RWPE2 (cell line): Measurements from ENCODE around the gene RAPGEF2.
"Not testable (repeated sequence)": the region's sequence is repeated elsewhere in the genome, so short reads cannot be mapped to it uniquely, and the experiment has no call there.

ENCODE experiments used
- ATAC-seq: fragments of 200-7000 bp; cut with Tn5 transposase; 3 replicates; pipeline ENCODE4 v1.9.1; 2021; ENCODE audit warnings: low read depth
- DNase-seq: peaks from one replicate; pipeline ENCODE4 v3.0.0-alpha.2; 2020; ENCODE audit warnings: low spot score
- H3K27ac ChIP-seq: fragments of 450-650 bp; 2 replicates; pipeline ENCODE4 v1.5.1; 2017; ENCODE audit warnings: mild to moderate bottlenecking; ENCODE audit not compliant: poor library complexity, severe bottlenecking
- H3K27me3 ChIP-seq: fragments of 250-450 bp; sonication (Bioruptor Pico); 2 replicates; pipeline ENCODE4 v1.5.1; 2021; ENCODE audit warnings: mild to moderate bottlenecking, moderate library complexity; ENCODE audit not compliant: insufficient read depth, poor library complexity, severe bottlenecking
- H3K36me3 ChIP-seq: fragments of 250-450 bp; sonication (Bioruptor Pico); 2 replicates; pipeline ENCODE4 v1.5.1; 2020; ENCODE audit warnings: low read depth, mild to moderate bottlenecking, moderate library complexity
- H3K4me1 ChIP-seq: fragments of 250-450 bp; sonication (Bioruptor Pico); 2 replicates; pipeline ENCODE4 v1.5.1; 2021; ENCODE audit warnings: mild to moderate bottlenecking, moderate library complexity; ENCODE audit not compliant: insufficient read depth, poor library complexity, severe bottlenecking
- H3K4me3 ChIP-seq: fragments of 250-450 bp; sonication (Bioruptor Pico); 2 replicates; pipeline ENCODE4 v1.5.1; 2021; ENCODE audit warnings: mild to moderate bottlenecking, moderate library complexity; ENCODE audit not compliant: severe bottlenecking
- H3K9me3 ChIP-seq: fragments of 250-450 bp; sonication (Bioruptor Pico); 2 replicates; pipeline ENCODE4 v1.5.1; 2021; ENCODE audit warnings: mild to moderate bottlenecking, moderate library complexity; ENCODE audit not compliant: severe bottlenecking
- CTCF ChIP-seq: fragments of 450-650 bp; IDR thresholded peaks from one replicate; pipeline ENCODE4 v1.5.1; 2017; ENCODE audit warnings: mild to moderate bottlenecking, moderate library complexity; ENCODE audit not compliant: poor library complexity, severe bottlenecking

Gene RAPGEF2

GRCh38 chr4:159065513-159066240, 37.2 kb upstream of the RAPGEF2 start:
- no peaks in the 10 kb centered on the region for H3K27me3 ChIP-seq
- ATAC-seq (no peak), DNase-seq (no peak)
- no peak overlapping the region for H3K4me3 ChIP-seq
- TF ChIP-seq CTCF = no peak
- no peaks in the 10 kb centered on the region for H3K9me3 ChIP-seq
- no peaks in the 10 kb centered on the region for H3K36me3 ChIP-seq
- H3K4me1 ChIP-seq = peaks cover 12% of the 10 kb centered on the region
- H3K27ac ChIP-seq = no peak overlapping the region

GRCh38 chr4:159068139-159068538, 34.7 kb upstream of the RAPGEF2 start:
- not testable (repeated sequence) for H3K27me3 ChIP-seq

GRCh38 chr4:159069922-159070321, 33.0 kb upstream of the RAPGEF2 start:
- no peaks in the 10 kb centered on the region for H3K36me3 ChIP-seq
- H3K4me1 ChIP-seq = peaks cover 33% of the 10 kb centered on the region
- H3K27ac ChIP-seq = peak overlapping the region; percentile 83
- no peak overlapping the region for H3K4me3 ChIP-seq
- ATAC-seq = no peak
- no peaks in the 10 kb centered on the region for H3K27me3 ChIP-seq
- H3K9me3 ChIP-seq = no peaks in the 10 kb centered on the region
- no peak for DNase-seq
- TF ChIP-seq CTCF = no peak

More at GRCh38 chr4:159068139-159068538, 34.7 kb upstream of the RAPGEF2 start:
- H3K4me3 ChIP-seq, H3K9me3 ChIP-seq, DNase-seq, H3K36me3 ChIP-seq, ATAC-seq, H3K27ac ChIP-seq: not testable (repeated sequence)
- peaks cover 33% of the 10 kb centered on the region for H3K4me1 ChIP-seq

- DNase-seq = peak; percentile 78
- no peak for TF ChIP-seq CTCF
- peak overlapping the region; percentile 83 for H3K27ac ChIP-seq
Observed at GRCh38 chr4:159070742-159071141, 32.1 kb upstream of the RAPGEF2 start.

GRCh38 chr4:159071178-159071968, 31.5 kb upstream of the RAPGEF2 start:
- peak; percentile 82 for ATAC-seq
- DNase-seq = no peak
- no peak overlapping the region for H3K4me3 ChIP-seq
- peaks cover 33% of the 10 kb centered on the region for H3K4me1 ChIP-seq
- no peaks in the 10 kb centered on the region for H3K27me3 ChIP-seq
- TF ChIP-seq CTCF = no peak
- H3K9me3 ChIP-seq = no peaks in the 10 kb centered on the region
- no peaks in the 10 kb centered on the region for H3K36me3 ChIP-seq
- H3K27ac ChIP-seq = peak overlapping the region; percentile 83

More at GRCh38 chr4:159070742-159071141, 32.1 kb upstream of the RAPGEF2 start:
- Histone ChIP-seq H3K4me3 (no peak overlapping the region), H3K9me3 (no peaks in the 10 kb centered on the region), H3K4me1 (peaks cover 33% of the 10 kb centered on the region), H3K27me3 (no peaks in the 10 kb centered on the region), H3K36me3 (no peaks in the 10 kb centered on the region)
- ATAC-seq = peak; percentile 58
